CD4-positive, alpha-beta T cell treated with Interleukin-6 for 4 hours (primary cell): ENCODE measurements around the gene CAPN10.
"Not testable (repeated sequence)": the region's sequence is repeated elsewhere in the genome, so short reads cannot be mapped to it uniquely, and the experiment has no call there.

Source experiments
- DNase-seq: peaks from one replicate; pipeline ENCODE4 v3.0.0-alpha.2; 2020; ENCODE audit warnings: mixed read lengths

CAPN10 gene

DNA sequence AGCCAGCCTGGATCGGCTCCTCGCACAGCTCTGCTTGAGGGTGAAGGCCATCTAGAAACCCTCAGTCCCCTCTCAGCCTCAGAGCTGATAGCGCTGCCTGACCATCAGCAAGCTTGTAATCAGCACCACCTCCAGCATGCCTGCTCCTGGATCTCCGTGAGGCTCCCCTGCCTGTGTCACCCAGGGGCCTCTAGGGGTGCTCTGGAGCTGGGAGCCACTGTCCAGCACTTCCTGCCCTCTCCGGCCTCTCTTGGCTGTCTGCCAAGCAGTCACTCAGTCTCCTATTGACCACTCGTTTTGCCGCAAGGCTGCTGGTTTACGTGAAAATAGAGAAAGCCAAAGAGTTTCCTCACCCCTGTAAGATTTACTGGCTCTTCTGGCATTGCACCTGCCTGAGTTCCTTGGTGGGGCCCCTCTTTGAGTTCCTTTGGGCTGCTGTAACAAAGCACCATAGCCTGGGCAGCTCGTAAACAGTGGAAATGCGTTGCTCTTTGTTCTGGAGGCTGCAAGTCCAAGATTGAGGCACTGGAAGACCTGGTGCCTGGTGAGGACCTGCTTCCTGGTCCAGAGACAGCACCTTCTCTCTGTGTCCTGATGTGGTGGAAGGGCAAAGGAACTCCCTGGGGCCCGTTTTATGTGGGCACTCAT, 17.9 kb downstream of the CAPN10 start:
- DNase-seq: no peak

DNA sequence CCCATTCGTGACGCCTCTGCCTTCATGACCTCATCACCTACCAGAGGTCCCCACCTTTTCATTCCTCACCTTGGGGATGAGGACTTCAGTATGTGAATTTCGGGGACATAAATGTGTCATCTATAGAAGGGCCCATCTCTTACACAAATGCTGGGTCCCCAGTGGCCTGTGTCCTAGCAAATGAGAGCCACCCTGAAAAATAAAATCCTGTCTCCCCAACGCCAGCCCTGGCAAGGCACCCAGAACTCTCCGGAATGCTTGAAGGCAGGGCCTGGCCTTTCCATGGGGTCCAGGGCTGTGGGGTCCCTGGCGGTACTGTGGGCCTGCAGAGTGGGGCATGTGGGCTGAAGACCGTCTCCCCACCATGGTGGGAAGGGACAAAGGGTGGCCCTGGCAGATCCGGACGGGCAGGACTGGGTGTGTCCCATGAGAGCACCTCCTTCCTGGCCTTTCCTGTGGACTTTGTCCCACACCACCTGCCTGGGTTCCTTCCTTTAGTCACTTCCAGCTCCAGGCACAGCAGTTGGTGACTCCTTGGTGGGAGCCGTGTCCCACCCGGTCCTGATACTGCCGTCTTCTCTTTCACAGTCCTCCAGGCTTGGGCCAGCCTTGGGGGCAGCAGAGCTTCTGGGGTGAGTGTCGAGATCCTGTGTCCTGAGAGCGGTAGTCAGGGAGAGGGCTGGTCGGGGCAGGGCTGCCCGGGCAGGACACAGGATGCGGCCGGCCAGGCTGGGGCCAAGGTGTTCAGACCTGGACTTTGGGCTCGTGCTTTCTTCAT, 18.6 kb downstream of the CAPN10 start:
- no peak for DNase-seq

DNA sequence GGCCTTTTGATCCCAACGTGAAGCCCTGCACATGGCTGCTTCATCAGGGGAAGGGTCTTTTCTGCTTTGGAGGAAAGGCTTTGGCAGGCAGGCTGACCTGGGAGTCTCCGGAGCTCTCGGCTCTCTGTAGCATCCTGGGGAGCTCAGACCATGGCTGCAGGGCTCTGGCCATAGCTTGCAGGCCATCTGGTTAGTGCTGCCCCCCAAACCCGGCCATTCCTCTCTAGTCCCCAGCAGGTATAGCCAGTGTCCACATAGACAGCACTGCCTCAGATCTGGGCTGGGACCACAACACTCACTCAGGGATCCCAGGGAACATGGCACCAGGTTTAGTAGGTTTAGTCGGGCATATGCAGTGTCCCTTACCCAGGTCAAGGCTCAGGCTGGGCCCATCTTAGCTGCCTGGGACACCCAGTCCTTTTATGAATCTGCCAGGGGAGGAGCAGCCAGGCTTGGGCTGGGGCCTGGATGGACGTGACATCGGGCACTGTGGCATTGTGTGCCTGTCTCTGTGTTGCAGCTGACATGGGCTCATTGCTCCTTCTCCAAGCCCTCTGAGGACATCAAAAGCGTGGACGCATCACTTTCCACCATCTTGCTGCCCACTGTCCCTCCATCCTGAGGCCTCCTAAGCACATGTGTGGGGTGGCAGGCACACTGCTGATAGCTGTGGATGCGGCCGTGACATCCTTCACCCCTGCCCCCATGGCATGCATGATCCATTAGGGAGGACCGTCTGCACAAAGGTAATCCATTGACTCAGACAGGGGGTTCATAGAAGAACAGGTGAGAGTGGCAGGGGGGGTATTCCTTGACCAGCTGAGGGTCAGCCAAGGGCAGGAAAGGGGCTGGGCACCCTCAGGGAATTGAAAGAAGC, 19.6 kb downstream of the CAPN10 start:
- DNase-seq: no peak

DNA sequence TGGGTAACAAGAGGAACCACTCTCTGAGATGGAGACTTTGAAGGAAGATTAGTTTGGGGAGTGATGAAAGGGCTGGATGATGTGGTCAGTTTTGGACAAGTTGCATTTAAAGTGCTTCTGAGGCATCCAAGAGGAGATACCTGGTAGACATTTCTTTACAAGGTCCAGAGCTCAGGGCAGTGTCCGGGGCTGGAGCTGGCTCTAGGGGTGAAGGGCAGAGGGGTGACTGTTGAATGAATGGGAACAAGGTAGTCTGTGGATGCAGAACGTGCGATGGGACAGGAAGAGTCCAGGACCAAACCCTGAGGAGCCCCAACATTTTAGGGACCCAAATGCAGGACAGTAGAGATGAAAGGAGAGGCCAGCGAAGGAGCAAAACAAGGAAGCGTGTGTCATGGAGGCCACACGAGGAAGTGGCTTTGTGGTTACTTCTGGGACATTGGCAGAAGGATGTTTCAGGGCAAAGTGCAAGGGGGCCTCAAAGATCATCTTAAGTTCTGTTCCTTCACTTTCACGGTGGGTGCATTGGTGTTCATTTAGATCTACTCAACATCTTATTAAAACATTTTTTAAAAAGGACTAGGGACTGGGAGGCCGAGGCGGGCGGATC, 25.2 kb downstream of the CAPN10 start:
- no peak for DNase-seq

DNA sequence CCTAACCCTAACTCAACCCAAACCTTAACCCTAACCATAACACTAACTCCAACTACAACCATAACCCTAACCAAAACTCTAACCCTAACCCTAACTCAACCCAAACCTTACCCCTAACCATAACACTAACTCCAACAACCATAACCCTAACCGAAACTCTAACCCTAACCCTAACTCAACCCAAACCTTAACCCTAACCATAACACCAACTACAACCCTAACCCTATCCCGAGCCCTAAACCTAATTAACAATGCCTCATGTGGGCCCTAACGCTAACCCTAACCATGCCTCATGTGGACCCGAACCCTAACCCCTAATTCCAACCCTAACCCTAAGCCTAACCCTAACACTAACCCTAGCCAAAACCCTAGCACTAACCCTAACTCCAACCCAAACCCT, 27.2 kb downstream of the CAPN10 start:
- DNase-seq: no peak

DNA sequence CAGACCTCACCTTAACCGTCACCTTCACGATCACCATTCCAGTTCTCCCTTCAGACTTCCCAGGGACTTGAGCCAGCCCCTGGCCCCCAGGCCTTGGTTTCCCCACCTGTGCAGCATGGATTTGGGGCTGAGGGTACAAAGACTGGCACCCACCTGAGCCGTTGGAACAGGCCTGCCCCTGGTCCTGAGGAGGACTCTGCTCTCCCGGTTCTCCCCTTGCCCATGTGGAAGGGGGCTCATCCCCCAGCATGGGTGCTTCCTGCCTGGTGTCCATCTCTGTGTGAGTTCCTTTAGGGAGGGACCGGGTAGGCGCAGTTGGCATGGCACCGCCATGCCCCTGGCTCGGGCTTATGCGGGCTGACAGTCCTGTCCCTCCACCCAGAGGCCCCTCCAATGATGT, 27.9 kb downstream of the CAPN10 start:
- DNase-seq: no peak

DNA sequence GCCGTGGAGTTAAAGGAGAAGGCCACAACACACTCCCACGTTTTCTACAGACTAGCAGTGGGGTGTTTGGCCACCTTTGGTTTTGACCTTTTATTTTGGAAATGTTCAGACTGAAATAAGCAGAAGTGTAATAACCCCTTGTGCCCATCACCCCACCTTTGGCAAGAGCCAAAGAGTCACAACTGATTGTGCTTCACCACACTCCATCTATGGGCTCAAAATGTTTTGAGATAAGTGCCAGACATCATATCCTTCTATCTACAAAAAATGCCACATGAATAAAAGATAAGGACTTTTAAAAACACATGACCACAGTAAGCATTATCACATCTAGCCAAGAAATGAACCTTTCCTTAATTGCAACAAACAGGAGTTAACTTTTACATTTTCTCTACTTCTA, 28.9 kb downstream of the CAPN10 start:
- no peak for DNase-seq

DNA sequence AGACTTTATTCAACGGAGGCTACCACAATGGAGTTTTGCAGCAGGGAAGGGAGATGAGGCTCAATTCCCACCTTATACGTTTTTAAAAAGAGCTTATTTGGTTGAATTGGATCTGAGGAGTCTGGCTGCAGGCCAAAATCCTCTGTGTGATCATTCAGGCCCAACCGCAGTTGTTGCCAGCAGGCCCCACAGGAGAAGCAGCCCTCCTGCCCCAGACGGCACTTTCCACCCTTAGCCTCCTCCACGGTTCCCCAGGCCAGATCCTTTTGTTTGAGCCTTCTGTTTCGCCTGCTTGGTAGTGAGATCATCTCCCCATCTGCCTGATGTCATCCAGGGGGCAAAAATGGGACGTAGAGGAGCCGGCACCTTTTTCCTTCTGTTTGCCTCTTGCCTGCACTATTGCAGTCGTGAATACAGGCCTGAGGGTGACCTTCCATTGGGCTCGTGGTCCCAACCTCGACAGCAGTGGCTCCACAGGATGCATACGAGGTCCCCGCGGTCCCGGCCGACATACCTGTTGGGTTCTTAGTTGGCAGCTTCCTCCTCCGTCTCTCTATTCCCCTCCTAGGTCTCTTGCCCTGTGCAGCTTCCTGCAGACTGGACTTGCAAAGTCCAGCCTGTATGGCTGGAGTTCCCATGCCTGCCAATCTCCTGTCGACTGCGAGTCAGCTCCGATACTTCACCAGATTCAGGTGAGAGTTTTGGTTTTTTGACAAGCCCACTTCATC, 29.4 kb downstream of the CAPN10 start:
- no peak for DNase-seq

DNA sequence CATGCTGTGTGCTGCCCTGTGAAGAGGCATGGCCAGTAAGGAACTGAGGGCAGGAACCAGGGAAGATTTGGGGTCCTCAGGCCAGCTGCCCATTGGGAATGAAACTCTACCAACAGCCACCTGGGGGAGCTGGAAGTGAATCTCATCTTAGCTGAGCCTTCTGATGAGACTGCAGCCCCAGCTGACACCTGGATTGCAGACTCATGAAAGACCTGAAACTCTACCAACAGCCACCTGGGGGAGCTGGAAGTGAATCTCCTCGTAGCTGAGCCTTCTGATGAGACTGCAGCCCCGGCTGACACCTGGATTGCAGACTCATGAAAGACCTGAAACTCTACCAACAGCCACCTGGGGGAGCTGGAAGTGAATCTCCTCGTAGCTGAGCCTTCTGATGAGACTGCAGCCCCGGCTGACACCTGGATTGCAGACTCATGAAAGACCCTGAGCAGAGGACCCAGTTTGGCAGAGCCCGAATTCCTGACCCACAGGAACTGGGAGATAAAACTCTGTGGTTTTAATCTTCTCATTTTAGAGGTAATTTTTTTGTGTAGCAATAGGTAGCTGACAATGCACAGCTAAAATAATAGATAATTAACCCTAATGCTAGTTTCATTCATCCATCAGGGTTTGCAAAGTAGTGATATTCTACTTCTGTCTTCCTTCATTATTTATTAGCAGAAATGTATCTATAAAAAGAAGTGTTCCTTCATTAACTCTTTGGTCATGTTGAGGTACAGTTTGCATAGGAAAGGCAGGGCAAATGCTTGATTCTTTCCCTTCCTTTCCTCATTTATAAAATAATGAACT, 30.5 kb downstream of the CAPN10 start:
- DNase-seq: not testable (repeated sequence)

DNA sequence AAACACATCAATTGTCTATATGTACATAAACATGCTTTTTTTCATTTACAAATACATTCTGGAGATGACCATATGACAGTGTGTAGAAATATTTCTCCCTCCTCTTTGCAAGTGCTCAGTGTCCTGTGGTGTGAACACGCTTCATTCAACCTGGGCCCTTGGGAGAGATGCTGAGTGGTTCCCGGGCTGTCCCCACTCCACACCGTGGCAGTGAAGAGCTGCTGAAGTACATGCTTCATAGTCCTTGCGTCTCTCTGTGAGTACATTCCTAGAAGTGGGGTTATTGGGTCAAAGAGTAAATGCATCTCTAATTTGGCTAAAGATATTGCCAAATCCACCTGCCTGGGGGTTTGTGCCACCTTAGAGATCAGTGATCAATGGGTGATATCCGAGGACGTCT, 32.2 kb downstream of the CAPN10 start:
- DNase-seq: no peak

DNA sequence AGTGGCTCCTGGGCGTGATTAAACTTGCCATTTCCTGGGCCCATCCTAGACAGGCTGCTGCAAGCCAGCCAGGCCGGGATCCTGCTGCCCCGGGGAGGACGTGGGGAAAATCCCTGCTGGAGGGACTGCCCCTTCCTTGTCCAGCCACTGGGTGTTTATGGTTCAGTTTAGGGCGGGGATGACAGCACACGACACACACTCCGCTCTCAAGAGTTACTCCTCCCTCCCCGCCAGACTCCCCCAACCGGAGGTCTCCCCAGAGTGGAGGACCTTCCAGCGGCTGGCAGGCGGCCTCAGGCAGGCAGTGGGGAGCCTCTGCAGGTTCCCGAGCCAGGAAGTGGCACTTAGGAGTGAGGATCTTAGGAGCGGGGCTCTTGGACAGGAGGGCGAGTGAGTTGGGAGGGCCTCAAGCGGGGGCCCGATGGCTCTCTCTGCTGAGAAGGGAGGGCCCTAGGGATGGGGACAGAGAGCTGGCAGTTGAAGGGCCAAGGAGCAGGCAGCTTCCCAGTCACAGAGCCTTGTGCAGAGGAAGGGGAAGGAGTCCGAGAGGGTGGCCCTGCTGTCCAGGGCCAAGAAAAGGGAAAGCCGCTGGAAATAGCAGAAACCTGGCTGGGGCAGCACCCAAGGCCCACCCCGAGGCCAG, 33.1 kb downstream of the CAPN10 start:
- no peak for DNase-seq

DNA sequence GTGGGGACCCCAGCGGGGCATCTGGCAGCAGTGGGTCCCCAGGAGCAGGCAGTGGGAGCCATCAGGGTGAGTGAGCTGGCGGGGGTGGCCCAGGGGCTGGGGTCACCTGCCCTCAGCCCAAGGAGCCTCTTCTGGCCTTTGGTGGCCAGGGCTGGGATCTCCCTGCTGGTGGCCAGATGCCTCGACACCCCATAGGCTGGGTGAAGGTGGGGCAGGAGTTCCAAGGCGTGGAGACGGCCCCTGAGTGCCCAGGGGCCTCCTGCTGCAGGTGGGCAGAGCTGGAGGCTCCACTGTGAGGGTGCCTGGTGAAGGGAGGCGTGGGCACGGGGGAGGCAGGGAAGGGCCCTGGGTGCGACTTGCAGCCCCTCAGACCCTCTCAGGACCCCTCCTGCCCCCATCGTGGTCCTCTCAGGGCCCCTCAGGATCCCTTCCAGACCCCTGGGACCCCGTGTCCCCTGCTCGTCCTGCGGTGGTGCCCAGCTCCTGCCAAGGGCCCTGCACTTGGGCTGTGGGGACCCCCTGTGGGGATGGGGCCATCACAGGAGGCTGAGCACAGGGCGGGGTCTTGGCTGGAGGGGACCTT, 33.7 kb downstream of the CAPN10 start:
- no peak for DNase-seq

DNA sequence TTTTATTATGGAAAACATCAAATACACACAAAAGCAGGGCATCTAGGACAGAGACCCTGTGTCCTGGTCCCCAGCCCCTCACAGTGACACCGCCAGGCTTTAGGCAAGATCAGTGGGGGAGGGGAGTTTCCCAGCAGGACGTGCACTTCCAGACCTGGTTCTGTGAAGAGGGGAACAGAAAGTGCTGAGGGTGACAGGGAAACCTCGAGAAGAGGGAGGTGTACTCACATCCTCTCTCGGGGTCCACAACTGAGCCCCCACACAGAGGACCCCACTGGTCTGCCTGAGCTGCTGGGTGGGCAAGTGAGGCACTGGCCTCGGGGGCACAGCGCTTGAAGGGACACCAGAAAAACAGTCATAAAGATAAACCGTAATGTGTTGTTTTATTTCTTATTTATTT, 34.3 kb downstream of the CAPN10 start:
- DNase-seq: no peak

DNA sequence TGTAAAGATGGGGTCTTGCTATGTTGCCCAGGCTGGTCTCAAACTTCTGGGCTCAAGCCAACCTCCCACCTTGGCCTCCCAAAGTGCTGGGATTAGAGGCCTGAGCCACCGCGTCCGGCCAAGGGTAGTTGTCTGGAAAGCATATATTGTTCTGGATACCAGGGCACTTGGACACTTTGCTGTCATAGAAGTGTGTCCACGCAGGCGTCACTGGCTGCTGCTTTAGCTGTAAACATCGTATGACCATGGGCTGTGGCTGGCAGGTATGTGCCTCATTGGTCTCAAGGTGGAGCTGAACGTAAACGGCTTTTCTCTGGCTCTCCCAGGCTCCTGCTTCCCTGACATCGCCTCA, 35.5 kb downstream of the CAPN10 start:
- DNase-seq: no peak

DNA sequence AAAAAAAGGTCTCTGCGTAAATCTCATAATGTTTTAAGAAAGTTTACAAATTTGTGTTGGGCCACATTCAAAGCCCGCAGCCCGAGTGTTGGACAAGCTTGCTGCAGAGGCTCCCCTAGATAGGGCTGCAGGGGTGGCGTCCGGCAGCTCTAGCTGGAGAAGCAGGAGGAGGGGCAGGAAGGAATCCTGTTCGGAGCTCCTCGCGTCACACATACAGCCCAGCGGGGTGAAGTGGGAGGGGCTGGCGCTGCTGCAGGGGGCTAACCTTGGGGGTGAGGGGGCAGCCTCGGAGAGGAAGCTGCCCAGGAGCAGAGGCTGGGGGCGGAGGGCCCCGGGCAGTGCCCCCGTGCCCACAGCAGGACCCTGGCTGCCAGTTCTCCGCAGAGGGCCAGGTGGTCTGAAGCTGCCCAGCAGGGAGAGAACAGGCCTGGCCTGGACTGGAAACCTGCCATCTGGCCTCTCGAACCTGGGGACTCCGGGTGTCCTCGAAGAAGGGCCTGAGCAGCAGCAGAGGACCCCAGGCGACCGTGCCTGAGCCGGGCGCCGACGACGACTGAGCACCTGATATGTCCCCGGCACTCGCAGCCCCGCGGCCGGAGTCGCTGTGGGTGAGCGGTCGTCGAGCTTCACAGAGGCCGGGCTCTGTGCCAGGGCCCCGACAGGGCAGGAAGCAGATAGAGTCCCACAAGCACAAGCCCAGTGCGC, 36.1 kb downstream of the CAPN10 start:
- DNase-seq: peak; percentile 64

DNA sequence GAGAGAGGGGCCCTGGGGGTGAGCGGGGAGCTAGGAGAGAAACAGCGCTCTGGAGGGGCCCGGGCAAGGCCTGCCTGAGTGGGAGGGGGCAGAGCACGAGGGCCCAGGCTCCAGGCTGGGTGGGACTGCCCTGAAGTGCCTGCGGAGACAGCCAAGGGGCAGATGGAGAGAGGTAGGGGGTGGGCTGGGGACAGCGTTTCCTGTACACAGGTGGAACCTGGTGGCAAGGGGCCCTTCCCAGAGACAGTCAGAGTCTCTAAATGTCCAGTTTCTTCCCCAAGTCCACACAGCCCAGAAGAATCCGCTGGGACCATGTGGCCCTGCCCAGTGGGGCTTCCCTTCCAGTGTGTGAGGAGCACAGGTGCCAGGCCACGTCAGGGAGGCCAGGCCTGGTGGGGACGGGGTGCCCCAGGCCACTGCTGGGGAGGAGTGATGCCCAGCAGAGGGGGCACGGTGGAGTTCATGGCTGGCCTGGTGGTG, 37.0 kb downstream of the CAPN10 start:
- peak; percentile 11 for DNase-seq

DNA sequence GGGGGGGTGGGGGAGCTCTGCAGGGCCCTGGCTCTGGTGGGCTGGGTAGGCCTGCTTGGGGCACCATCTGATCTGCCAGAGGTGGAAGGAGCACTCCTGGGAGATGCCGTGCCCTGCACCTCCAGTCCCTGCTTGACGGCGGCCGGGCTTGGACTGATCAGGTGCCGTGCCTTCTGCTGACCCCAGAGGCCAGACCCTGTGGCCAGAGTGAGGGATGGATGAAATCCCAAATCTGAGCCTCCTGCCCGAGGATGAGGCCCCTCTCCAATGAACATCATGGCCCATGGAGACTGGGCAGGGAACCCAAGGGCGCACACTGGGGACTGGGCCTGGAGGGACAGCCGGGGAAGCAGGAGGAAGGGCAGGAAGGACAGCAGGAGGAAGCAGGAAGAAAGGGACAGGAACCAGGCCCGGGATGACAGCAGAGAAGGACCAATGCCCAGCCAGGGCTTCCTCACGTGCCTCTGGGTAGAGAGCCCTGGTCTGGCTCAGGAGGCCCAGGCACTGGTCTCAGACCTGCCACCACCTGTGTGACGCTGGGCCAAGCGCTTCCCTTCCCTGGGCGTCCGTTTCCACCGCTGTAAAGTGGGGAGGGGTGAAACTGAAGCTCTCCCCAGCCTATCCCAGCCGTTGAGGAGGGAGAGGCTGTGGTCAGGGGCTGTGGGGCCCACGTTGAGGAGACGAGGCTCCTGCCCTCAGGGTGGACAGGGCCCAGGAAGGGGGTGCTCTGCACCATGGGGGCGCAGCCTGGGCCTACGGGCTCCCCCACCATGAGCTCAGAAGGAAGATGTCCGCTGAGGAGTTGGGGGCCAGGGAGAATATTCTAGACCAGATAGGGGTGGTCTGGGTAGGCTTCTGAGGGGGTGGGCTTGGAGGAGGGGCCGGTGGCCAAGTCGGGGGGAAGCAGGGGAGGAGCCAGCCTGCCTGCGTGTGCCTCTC, 37.7 kb downstream of the CAPN10 start:
- DNase-seq: no peak

DNA sequence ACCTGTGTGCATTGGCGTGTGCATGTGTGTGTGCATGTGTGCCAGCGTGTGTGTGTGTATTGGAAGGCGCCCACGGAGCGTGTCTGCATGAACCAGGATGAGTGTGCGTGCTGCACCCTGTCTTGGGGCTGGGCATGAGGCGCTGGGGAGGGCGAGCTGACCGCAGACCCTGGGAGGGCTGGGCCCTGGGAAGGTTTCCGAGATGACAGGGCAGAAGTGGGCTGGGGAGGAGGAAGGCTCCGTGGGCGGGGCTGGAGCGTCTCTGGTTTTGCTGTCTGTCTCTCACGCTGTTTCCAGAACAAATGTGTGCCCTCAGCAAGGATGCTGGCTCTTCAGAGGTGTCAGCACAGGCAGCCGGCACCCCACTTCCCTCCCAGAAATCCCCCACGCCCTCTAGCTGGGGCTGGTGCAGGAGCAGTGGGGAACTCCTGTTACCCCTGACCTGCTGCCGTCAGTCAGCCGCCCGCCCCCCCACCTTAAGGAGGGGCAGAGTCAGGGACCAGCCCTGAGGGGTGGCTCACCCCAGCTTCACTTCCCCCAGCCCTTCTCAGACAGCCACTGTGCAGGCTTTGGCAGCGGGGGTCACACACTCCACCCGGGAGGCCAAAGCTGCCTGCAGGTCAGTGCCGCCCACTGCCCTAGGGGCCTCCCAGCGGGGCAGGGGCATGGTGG, 38.6 kb downstream of the CAPN10 start, which contains the start of gene GPR35:
Gene GPR35 (plus strand): TSS at position 531 of the 672 bp plus-strand sequence. CDS start 4,473 bp downstream, outside the sequence.
- peak; percentile 88 for DNase-seq
